ENCODE measurements around the gene CREB5. TPM values are rescaled to one million over a fixed set of nuclear protein-coding genes. Genes with fewer than 3 reads are reported as not detected.

Gene CREB5
- total RNA-seq, 1 donor from 2014 or later, result 8.9 TPM

- intact Hi-C loops (cut with DNase I), result no loop called here
These were observed 313.6 kb downstream of the CREB5 start for GRCh38 chr7:28725911-28726310.

GRCh38 chr7:28726555-28726954, 314.2 kb downstream of the CREB5 start:
- intact Hi-C loops (cut with DNase I), result no loop called here

More at GRCh38 chr7:28725911-28726310, 313.6 kb downstream of the CREB5 start:
- DNase-seq, result no peak
- no peak for TF ChIP-seq CTCF (IDR thresholded peaks at IDR 0.05)
- H3K4me1 ChIP-seq, result no peaks in the 10 kb centered on the region
- H3K27ac ChIP-seq, result no peak overlapping the region
- no peak for ATAC-seq
- no peak overlapping the region for H3K4me3 ChIP-seq
- H3K36me3 ChIP-seq, result peaks cover 4% of the 10 kb centered on the region
- H3K9me3 ChIP-seq, result no peaks in the 10 kb centered on the region
- H3K27me3 ChIP-seq, result no peaks in the 10 kb centered on the region

GRCh38 chr7:28729281-28729680, 317.0 kb downstream of the CREB5 start:
- TF ChIP-seq CTCF (IDR thresholded peaks at IDR 0.05), result no peak
- H3K9me3 ChIP-seq, result no peaks in the 10 kb centered on the region
- peaks cover under 1% of the 10 kb centered on the region for H3K36me3 ChIP-seq
- no peak for DNase-seq
- no peak overlapping the region for H3K27ac ChIP-seq
- H3K27me3 ChIP-seq, result no peaks in the 10 kb centered on the region
- intact Hi-C loops (cut with DNase I), result no loop called here
- ATAC-seq, result no peak
- no peaks in the 10 kb centered on the region for H3K4me1 ChIP-seq
- no peak overlapping the region for H3K4me3 ChIP-seq

More at GRCh38 chr7:28726555-28726954, 314.2 kb downstream of the CREB5 start:
- no peak for ATAC-seq
- no peaks in the 10 kb centered on the region for H3K9me3 ChIP-seq
- TF ChIP-seq CTCF (IDR thresholded peaks at IDR 0.05), result no peak
- peaks cover 4% of the 10 kb centered on the region for H3K36me3 ChIP-seq
- no peak overlapping the region for H3K27ac ChIP-seq
- no peaks in the 10 kb centered on the region for H3K4me1 ChIP-seq
- DNase-seq, result no peak
- H3K4me3 ChIP-seq, result no peak overlapping the region
- H3K27me3 ChIP-seq, result no peaks in the 10 kb centered on the region

GRCh38 chr7:28729727-28730126, 317.4 kb downstream of the CREB5 start:
- H3K36me3 ChIP-seq, result no peaks in the 10 kb centered on the region
- no peak overlapping the region for H3K27ac ChIP-seq
- no peak for DNase-seq
- no peaks in the 10 kb centered on the region for H3K27me3 ChIP-seq
- H3K4me1 ChIP-seq, result no peaks in the 10 kb centered on the region
- H3K9me3 ChIP-seq, result no peaks in the 10 kb centered on the region
- intact Hi-C loops (cut with DNase I), result no loop called here
- no peak for ATAC-seq
- no peak for TF ChIP-seq CTCF (IDR thresholded peaks at IDR 0.05)
- H3K4me3 ChIP-seq, result no peak overlapping the region

- intact Hi-C loops (cut with DNase I), result no loop called here
- Histone ChIP-seq H3K9me3 (no peaks in the 10 kb centered on the region), H3K27ac (no peak overlapping the region), H3K4me3 (no peak overlapping the region), H3K27me3 (no peaks in the 10 kb centered on the region), H3K4me1 (no peaks in the 10 kb centered on the region), H3K36me3 (no peaks in the 10 kb centered on the region)
- DNase-seq (no peak), ATAC-seq (no peak)
- TF ChIP-seq CTCF (IDR thresholded peaks at IDR 0.05), result no peak
These were observed 318.9 kb downstream of the CREB5 start for GRCh38 chr7:28731092-28731658.
